Femur (tissue), 1 donor: Measurements from ENCODE around the gene DGCR8.

Source experiments
- DNase-seq: peaks from one replicate; pipeline ENCODE4 v3.0.0-alpha.2; 2017

The DGCR8 gene

DNA sequence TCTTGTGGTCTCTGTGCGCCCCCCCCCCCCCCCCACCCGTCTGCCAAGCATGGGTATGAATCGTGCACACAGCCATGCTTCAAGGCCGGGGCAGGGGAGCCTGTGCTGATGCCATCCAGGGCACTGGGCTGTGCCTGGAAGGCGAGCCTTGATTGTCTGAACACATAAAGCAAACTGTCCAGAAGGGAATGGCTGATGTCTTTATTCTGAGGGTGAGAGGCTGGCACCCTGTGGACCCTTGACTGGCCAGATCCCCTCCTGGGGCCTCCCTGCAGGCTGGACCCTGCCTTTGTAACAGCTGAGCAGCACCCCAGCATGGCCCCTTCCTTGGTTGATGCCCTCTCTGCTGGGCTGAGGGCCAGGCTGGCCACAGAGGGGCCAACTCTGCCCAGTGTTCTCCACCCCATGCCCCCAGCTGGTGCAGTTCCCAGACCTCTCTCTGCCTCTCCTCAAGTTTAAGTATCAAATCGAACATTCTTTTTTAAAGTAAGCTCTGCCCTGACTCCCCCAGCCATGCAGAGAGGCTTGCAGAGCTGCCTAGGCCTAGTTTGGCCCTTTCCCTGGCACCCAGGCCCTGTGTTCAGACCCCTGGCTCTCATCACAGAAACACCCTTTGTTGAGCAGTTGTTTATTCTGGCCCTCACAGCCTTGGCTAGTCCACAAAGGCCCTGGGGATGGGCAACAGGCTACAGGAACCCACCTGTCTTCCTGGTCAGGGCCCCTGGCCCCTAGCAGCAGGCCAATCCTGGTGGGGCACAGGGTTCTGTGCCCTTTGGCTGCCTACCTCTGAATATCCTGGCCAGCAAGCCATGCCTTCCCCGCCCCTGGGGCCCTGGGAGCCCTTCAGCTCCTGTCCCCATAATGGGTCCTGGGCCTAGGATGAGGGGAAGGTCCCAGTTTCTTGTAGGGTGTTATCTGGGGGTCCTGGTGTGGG is 31.9 kb downstream of the DGCR8 start:
- DNase-seq, result no peak

DNA sequence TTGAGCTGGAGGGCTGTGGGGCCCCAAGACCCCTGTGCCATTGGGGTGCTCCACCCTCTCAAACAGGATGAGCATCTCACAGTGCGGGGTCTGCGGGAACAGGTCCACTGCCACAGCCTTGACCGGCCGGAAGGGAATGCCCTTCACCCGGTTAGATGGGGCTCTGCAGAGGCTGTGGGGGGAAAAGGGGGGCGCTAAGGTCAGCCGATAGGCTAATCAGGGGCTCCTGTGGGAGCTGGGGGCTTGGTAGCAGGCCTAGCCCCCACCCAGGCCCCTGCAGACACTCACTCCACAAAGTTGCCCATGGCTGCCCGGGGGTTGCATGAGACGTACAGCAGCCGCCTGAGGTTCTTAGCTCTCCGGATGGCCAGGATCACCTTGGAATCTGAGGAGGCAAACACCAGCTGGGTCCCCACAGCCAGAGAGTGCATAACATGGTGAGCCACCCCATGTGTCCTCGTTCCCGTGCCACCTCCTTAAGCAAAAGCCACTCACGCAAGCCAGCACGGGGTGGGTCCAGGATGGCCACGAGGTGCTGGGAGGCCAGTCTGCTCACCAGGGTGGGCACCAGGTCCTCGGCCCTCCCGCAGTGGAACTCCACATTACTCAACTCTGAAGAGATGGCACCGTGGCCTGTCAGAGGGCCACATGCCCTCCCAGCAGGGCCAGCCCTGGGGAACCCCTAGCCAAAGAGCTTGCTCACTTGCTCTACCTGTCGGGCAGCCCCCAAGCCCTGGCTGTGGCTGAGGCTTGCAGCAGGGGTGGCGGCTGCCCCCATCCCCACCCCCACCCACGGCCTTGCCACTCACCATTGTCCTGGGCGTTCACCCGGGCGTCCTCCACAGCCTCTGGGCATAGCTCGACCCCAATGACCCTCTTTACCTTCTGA is 32.8 kb downstream of the DGCR8 start:
- DNase-seq, result no peak

DNA sequence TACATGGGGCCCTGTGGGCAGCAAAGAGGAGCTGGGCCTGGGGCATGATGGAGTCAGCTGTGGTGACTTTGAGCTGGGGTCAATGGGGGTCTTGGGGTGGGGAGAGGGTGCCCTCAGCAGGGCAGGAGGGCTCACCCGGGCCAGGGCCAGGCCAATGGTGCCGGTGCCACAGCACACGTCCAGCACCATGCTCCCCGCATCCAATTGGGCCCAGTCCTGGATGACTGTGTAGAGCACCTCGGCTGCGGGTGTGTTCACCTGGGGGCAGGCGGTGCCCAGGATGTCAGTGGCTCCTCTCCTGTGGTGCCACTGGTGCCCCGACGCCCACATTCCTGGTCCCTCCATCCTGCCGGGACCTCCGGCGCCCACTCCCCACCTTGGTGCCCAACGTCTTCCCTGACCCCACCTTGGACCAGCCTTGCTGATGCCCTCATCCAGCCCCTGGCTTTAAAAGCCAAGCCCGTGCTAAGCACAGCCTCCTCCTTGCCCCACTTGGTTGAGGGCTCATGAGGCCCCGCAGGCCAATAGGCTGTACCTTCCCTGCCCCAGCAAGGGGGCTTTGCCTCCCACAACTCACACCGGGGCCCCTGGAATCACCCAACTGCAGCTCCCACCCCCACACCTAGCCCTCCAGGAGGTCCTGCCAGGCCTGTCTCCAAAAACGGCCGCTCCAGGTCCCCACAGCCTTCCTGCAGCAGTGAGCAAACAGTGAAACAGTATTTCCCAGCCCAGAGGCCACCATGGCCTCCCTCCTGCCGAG is 33.7 kb downstream of the DGCR8 start:
- no peak for DNase-seq

DNA sequence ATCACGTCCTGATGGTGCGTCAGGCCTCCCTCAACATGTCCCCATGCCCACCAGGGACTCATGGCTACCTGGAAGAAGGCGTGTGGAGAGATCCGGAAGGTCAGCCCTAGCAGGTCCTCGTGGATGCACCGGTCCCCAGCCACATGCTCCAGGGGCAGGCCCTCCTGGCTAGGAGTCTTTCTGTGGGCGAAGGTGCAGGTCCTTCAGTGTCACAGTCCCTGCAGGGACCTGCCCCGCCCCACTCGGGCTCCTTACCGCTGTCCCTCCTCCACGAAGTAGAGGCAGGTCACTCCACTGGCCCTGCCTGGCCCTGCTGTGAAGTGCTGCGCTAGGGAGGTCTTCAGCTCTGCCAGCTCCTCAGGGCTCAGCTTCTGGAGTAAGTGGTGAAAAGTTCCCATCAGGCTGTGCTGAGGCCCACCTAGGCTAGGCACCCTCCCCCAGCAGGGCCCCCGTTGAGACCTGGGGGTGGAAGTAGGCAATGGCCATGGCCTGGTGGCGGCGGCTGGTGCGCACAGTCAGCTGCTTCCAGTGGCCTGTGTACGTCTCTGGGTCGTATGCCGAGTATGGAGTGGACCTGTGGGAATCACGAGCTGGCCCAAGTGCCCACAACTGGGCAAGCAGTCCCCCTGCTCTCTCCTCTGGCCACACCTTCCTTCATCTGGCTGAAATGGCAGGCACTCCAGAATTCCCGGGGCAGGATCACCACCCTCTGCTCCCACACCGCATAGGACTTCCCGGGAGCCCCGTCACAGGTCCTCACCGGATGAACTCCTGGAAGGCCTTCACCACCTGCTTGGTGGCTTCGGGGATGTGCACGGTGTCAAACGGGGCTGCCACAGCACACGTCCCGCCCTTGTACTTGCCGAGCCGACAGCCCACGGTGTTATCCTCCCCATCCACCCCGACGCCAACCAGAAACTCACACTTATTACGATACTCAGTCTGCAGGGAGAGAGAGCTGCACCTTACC is 34.8 kb downstream of the DGCR8 start:
- DNase-seq, result no peak

DNA sequence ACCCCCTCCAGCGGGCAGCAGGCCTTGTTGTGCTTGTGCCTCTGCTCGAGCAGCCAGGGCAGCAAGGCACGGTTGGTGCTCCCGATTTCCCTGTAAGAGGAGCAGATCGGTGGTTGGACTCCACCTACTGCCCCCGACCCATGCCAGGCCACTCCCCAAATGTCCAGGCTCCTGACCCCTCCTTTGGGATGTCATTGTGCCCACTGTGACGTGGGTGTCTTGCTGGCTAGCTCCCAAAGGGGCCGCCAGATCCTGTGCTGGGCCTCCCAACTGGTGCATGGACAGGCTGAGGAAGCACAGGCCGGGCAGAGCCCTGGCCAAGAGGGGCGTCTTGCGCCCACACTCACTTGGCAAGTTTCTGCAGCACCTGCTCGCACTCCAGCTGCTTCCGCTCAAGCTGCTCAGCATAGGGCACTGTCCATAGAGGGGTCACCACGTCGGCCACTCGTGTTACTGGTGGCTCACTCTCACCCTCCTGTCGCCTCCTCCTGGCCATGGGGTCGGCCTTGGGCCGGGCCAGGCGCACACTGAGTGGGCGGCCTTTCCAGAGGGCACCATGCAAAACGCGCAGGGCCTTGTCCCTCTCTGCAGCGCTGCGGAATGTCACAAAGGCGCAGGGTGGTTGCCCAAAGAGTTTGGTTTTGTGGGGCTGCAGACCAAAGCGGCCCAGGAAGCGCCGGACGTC is 35.8 kb downstream of the DGCR8 start, which contains the start of gene RANBP1:
TSS of gene RANBP1 (plus strand) at position 414 of the 685 bp plus-strand sequence. CDS start at position 495, 81 bp downstream.
- peak; percentile 69 for DNase-seq

GRCh38 chr22:20116376-20116950 is 36.4 kb downstream of the DGCR8 start:
- DNase-seq, result no peak

- peak; percentile 99 for DNase-seq
These were observed 37.1 kb downstream of the DGCR8 start, which contains the start of gene TRMT2A for GRCh38 chr22:20116951-20117632. Gene TRMT2A (minus strand): TSS chr22:20117226. CDS start chr22:20116906, 320 bp downstream.

DNA sequence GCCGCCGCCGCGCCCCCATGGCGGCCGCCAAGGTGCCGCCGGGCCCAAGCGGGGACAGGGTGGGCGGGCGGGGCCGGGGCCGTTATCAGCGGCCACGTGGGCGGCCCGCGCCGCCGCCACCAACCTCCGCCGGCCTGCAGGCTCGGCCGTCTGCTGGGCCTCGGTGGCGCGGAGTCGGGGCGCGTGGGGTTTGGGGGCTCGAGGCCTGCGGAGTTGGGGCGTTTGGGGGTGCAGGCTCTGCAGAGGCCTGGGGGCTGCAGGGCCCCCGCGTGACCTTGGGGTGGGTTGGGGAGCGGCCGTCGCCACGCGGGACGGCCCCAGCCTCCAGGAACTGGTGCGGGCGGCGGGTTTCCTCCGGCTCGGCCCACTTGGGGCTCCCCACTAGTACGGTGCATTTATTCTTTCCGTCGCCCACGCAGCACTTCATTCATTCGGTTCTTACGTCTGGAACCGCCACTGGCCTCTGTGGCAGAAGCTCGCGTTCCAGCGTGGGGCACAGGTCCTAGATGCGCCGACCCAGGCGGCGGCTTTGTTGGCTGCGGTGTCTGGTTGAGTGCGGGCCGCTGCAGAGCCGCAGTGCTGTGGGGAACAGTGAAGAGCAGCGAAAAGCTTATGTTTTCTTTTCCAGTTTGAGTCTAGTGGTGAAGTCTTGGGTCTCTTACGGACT is 37.7 kb downstream of the DGCR8 start:
- no peak for DNase-seq

DNA sequence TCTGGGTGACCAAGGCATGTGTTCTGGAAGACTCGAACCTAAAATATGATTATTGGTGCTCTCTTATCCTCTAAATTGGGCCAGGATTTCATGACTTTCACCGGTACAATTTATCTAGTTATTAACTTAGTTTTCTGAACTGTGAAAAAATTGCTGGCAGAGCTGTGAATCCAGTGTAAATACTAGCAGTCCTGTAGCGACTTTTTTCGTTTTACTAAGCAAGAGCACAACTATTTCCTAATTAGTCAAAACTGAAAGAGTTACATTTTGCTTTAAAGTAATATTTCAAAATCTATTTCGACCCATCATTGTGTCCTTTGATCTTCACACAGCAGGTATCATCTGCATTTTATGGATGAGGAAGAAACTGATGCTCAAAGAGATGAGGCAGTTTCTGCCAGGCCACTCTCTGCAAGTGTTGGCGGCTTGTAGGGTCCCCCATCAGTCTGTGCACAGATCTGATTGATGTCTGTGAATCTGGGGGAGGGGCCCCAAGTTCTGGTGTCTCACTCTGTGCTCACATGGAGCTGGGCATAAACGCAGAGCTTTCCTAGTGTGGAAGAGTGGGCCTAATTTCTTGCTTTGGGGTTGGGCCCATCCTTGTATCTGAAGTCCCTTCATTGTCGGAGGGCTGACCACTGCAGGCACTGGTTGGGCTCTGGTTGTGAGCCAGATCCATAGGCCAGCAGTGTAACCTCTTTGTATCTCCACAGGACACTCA is 38.4 kb downstream of the DGCR8 start:
- no peak for DNase-seq

GRCh38 chr22:20121856-20122415 is 41.9 kb downstream of the DGCR8 start:
- no peak for DNase-seq

GRCh38 chr22:20123366-20124082 is 43.5 kb downstream of the DGCR8 start:
- DNase-seq, result no peak

GRCh38 chr22:20124083-20124787 is 44.2 kb downstream of the DGCR8 start:
- DNase-seq, result no peak

DNA sequence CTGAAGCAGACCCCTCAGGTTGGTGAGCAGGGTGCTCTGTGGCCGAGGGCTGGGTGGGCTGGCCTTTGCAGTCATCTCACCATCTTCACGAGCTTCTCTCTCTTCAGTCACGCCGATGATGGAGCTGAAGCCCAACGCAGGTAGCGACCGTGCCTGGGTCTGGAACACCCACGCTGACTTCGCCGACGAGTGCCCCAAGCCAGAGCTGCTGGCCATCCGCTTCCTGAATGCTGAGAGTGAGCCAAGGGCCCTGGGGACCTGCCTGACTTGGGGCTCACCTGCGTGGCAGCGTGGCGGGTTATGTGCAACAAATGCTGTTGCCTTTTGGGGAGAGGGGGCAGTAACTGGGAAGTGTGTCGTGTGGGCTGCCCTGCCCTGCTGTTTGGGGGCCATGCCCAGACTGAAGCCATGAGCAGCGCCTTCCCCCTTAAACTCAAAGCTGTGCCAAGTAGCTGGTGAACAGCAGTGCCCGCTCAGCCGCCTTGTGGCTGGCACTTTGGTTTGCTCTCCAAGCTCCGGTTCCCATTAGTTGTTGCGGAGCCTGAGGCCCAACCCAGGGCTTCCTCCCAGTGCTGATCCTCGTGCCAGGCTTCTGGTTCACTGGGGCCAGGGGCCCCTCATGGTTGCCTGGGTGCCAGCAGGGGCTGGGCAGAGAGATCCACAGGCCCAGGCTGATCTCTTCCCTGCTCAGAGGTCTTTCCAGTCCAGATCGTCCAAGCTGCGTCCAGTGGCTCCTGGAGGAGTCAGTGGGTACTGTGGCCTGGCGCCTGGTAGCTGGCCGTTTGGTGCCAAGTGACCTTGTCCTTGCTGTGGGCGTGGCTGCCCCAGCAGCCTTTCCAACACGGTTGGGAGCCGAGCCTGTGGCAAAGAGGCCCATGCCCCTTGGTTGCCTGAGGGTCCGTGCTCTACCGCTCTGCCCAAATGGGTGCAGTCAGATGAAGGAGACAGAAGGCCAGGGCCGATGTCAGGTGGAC is 45.4 kb downstream of the DGCR8 start:
- DNase-seq, result no peak

- no peak for DNase-seq
These were observed 46.4 kb downstream of the DGCR8 start for GRCh38 chr22:20126284-20127029.
